CD4-positive, alpha-beta T cell (primary cell): Measurements from ENCODE around the gene ZNF337. TPM values are rescaled to one million over a fixed set of nuclear protein-coding genes. Genes with fewer than 3 reads are reported as not detected.
"Not testable (repeated sequence)": the region's sequence is repeated elsewhere in the genome, so short reads cannot be mapped to it uniquely, and the experiment has no call there.

ENCODE experiments used
- ATAC-seq: fragments of 200-7000 bp; cut with Tn5 transposase; one replicate; pipeline ENCODE4 v1.10.0; 2022; ENCODE audit warnings: mild to moderate bottlenecking; ENCODE audit not compliant: poor library complexity
- CTCF ChIA-PET: fragments of 350-600 bp; sonication (Branson Sonifier 250); formaldehyde crosslinking; loops from one replicate; lab custom pipeline; 2021; ENCODE audit warnings: antibody characterized with exemption, inconsistent platforms; lab: Charles Lee
- POLR2A ChIA-PET: fragments of 350-600 bp; sonication (Branson Sonifier 250); formaldehyde crosslinking; loops from one replicate; lab custom pipeline; 2021; ENCODE audit warnings: antibody characterized with exemption, inconsistent platforms; lab: Charles Lee
- DNase-seq, 14 experiments: peaks; one replicate each; pipeline ENCODE4 v3.0.0-alpha.2; 2013 to 2020; ENCODE audit warnings: mixed read lengths in 2 of 14
- H3K27ac ChIP-seq, 2 donors: one replicate each; pipeline versions ENCODE4 v1.5.1 to v1.7.0; 2013; ENCODE audit warnings: low read length in 2 of 2, low read depth in 1 of 2, mild to moderate bottlenecking in 1 of 2
- H3K27me3 ChIP-seq, 2 experiments: 1 replicate in 1 of 2; 2 replicates in 1 of 2; pipeline versions ENCODE4 v1.6.1 to v1.7.0; 2013; ENCODE audit warnings: low read length in 2 of 2, control low read depth in 1 of 2, mild to moderate bottlenecking in 1 of 2, moderate library complexity in 1 of 2; ENCODE audit not compliant: insufficient read depth in 2 of 2, control insufficient read depth in 1 of 2
- H3K36me3 ChIP-seq: one replicate; pipeline ENCODE4 v1.6.1; 2013; ENCODE audit warnings: low read length, control low read depth; ENCODE audit not compliant: insufficient read depth
- H3K4me1 ChIP-seq: one replicate; pipeline ENCODE4 v1.6.1; 2013; ENCODE audit warnings: low read length, control low read depth; ENCODE audit not compliant: insufficient read depth
- H3K4me3 ChIP-seq: one replicate; pipeline ENCODE4 v1.5.1; 2013; ENCODE audit warnings: mild to moderate bottlenecking, low read length, moderate library complexity
- H3K9me3 ChIP-seq, 2 experiments: 1 replicate in 1 of 2; 2 replicates in 1 of 2; pipeline versions ENCODE4 v1.6.1 to v1.7.0; 2013; ENCODE audit warnings: low read length in 2 of 2, mild to moderate bottlenecking in 2 of 2, control low read depth in 1 of 2, moderate library complexity in 1 of 2; ENCODE audit not compliant: control insufficient read depth in 1 of 2, insufficient read depth in 1 of 2
- H3K27ac Mint-ChIP-seq: one replicate; pipeline ENCODE4 v1.8.0; 2020; ENCODE audit warnings: mixed read lengths
- H3K27me3 Mint-ChIP-seq: one replicate; pipeline ENCODE4 v1.8.0; 2021; ENCODE audit warnings: mixed read lengths
- H3K36me3 Mint-ChIP-seq: one replicate; pipeline ENCODE4 v1.8.0; 2021; ENCODE audit warnings: low read depth, mixed read lengths
- H3K4me1 Mint-ChIP-seq: one replicate; pipeline ENCODE4 v1.8.0; 2021; ENCODE audit warnings: low read depth, mixed read lengths
- H3K4me3 Mint-ChIP-seq: one replicate; pipeline ENCODE4 v1.8.0; 2020; ENCODE audit warnings: mild to moderate bottlenecking, mixed read lengths
- H3K9me3 Mint-ChIP-seq: one replicate; pipeline ENCODE4 v1.8.0; 2020; ENCODE audit warnings: mixed read lengths
- intact Hi-C, 2 experiments: fragments of 100-400 bp; cut with DNase I in 1 of 2; cut with micrococcal nuclease in 1 of 2; formaldehyde crosslinking; loops; one replicate each; pipeline versions ENCODE4 v1.15.1 to v1.9.0; 2023 to 2025; cut with DNase I, micrococcal nuclease
- total RNA-seq, 174 experiments: library from RNA in 2 of 174; stranded (reverse) in 2 of 174; gene quantifications; one replicate each; pipeline ENCODE4 v1.2.3 and lab custom pipeline; 2021 to 2026
- TF ChIP-seq, protein P1 (sequence below): fragments of 200-600 bp; IDR thresholded peaks from one replicate; pipeline ENCODE4 v1.8.0; 2022; ENCODE audit warnings: antibody characterized with exemption, mild to moderate bottlenecking

The ZNF337 gene
- total RNA-seq, 2 experiments from 2014 or later = 17.9 to 18.1 TPM

DNA sequence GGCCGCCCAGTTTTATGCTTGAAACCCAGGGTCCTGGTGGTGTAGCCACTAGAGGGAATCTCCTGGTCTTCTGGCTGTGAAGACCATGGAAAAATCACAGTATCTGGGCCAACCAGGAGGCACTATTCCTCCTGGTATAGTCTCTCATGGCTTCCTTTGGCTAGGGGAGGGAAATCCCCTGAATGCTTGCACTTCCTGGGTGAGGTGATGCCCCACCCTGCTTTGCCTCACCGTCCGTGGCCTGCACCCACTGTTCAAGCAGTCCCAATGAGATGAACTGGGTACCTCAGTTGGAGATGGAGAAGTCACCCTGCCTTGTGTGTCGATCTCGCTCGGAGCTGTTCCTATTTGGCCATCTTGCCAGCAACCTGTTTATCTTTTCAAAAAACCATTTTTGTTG is 10.1 kb upstream of the ZNF337 start:
- H3K36me3 ChIP-seq = no peaks in the 10 kb centered on the region
- no peaks in the 10 kb centered on the region for H3K27me3 Mint-ChIP-seq
- no peak overlapping the region for H3K4me3 ChIP-seq
- peak overlapping the region; percentile 74 for H3K27ac Mint-ChIP-seq
- ChIA-PET POLR2A (no interaction called here), CTCF (no interaction called here)
- H3K9me3 ChIP-seq = no peaks in the 10 kb centered on the region
- peaks cover 40% of the 10 kb centered on the region for H3K36me3 Mint-ChIP-seq
- H3K27me3 ChIP-seq = no peaks in the 10 kb centered on the region
- H3K27ac ChIP-seq = no peak overlapping the region
- H3K4me1 ChIP-seq = peaks cover 14% of the 10 kb centered on the region
- peak; percentile 95 for ATAC-seq
- peaks cover 25% of the 10 kb centered on the region for H3K4me1 Mint-ChIP-seq
- intact Hi-C loops = no loop called here
- peaks cover 4% of the 10 kb centered on the region for H3K9me3 Mint-ChIP-seq
- DNase-seq = peak in 10 of 14 experiments; percentile 25 to 76 (median 39)
- H3K4me3 Mint-ChIP-seq = peak overlapping the region; percentile 61
- TF ChIP-seq, protein P1, sequence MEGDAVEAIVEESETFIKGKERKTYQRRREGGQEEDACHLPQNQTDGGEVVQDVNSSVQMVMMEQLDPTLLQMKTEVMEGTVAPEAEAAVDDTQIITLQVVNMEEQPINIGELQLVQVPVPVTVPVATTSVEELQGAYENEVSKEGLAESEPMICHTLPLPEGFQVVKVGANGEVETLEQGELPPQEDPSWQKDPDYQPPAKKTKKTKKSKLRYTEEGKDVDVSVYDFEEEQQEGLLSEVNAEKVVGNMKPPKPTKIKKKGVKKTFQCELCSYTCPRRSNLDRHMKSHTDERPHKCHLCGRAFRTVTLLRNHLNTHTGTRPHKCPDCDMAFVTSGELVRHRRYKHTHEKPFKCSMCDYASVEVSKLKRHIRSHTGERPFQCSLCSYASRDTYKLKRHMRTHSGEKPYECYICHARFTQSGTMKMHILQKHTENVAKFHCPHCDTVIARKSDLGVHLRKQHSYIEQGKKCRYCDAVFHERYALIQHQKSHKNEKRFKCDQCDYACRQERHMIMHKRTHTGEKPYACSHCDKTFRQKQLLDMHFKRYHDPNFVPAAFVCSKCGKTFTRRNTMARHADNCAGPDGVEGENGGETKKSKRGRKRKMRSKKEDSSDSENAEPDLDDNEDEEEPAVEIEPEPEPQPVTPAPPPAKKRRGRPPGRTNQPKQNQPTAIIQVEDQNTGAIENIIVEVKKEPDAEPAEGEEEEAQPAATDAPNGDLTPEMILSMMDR = no peak

DNA sequence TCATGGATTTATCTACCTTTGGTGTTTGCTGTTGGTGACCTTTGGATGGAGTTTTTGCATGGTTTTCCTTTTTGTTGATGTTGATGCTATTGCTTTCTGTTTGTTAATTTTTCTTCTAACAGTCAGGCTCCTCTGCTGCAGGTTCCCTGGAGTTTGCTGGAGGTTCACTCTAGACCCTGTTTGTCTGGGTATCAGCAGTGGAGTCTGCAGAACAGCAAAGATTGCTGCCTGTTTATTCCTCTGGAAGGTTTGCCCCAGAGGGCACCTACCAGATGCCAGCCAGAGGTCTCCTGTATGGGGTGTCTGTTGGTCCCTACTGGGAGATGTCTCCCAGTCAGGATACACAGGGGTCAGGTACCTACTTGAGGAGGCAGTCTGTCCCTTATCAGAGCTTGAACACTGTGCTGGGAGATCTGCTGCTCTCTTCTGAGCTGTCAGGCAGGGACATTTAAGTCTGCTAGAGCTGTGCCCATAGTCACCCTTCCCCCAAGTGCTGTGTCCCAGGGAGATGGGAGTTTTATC is 9.2 kb upstream of the ZNF337 start:
- Histone ChIP-seq H3K9me3 (no peaks in the 10 kb centered on the region), H3K27ac (no peak overlapping the region), H3K27me3 (no peaks in the 10 kb centered on the region), H3K4me3 (no peak overlapping the region), H3K36me3 (no peaks in the 10 kb centered on the region), H3K4me1 (peaks cover 14% of the 10 kb centered on the region)
- TF ChIP-seq, protein P1 = no peak
- intact Hi-C loops = no loop called here
- DNase-seq (no peak), ATAC-seq (no peak)
- Mint-ChIP-seq H3K27ac (no peak overlapping the region), H3K9me3 (no peaks in the 10 kb centered on the region), H3K36me3 (peaks cover 31% of the 10 kb centered on the region), H3K27me3 (no peaks in the 10 kb centered on the region), H3K4me1 (peaks cover 25% of the 10 kb centered on the region), H3K4me3 (no peak overlapping the region)
- CTCF ChIA-PET = no interaction called here
- POLR2A ChIA-PET = no interaction called here

DNA sequence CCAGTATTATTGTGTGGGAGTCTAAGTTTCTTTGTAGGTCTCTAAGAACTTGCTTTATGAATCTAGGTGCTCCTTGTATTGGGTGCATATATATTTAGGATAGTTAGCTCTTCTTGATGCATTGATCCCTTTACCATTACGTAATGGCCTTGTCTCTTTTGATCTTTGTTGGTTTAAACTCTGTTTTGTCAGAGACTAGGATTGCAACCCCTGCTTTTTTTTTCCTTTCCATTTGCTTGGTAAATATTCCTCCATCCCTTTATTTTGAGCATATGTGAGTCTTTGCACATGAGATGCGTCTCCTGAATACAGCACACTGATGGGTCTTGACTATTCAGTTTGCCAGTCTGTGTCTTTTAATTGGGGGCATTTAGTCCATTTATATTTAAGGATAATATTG is 7.7 kb upstream of the ZNF337 start:
- H3K36me3 ChIP-seq, H3K27me3 ChIP-seq, CTCF ChIA-PET, H3K27me3 Mint-ChIP-seq, DNase-seq, POLR2A ChIA-PET, H3K9me3 ChIP-seq, H3K4me3 ChIP-seq, ATAC-seq, H3K27ac Mint-ChIP-seq, H3K27ac ChIP-seq, intact Hi-C loops, H3K4me3 Mint-ChIP-seq: not testable (repeated sequence)
- Mint-ChIP-seq H3K4me1 (peaks cover 25% of the 10 kb centered on the region), H3K36me3 (peaks cover 28% of the 10 kb centered on the region), H3K9me3 (peaks cover 10% of the 10 kb centered on the region)
- H3K4me1 ChIP-seq = peaks cover 14% of the 10 kb centered on the region

DNA sequence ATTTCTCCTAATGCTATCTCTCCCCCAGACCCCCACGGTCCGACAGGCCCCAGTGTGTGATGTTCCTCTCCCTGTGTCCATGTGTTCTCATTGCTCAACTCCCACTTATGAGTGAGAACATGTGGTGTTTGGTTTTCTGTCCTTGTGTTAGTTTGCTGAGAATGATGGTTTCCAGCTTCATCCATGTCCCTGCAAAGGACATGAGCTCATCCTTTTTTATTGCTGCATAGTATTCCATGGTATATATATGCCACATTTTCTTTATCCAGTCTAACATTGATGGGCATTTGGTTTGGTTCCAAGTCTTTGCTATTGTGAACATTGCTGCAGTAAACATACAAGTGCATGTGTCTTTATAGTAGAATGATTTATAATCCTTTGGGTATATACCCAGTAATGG is 4.2 kb upstream of the ZNF337 start:
- H3K36me3 ChIP-seq, intact Hi-C loops, H3K27ac ChIP-seq, DNase-seq, H3K27me3 Mint-ChIP-seq, H3K4me3 ChIP-seq, H3K27me3 ChIP-seq, CTCF ChIA-PET, H3K4me1 ChIP-seq, H3K27ac Mint-ChIP-seq, ATAC-seq, POLR2A ChIA-PET, H3K9me3 ChIP-seq: not testable (repeated sequence)
- Mint-ChIP-seq H3K9me3 (peaks cover 10% of the 10 kb centered on the region), H3K36me3 (peaks cover 25% of the 10 kb centered on the region), H3K4me1 (peaks cover 24% of the 10 kb centered on the region), H3K4me3 (peak overlapping the region; percentile 40)
